Spleen (tissue), 7 donors: Measurements from ENCODE around the gene LCA5L.
A peak's percentile ranks its signal among the peaks of the same experiment; 100 is the strongest.

Experiments
- CTCF ChIP-seq, 11 experiments: fragments of 200-600 bp in 7 of 11; fragments of 450-650 bp in 4 of 11; sonication (generic) in 4 of 11; IDR thresholded peaks in 8 of 11; conservative IDR thresholded peaks in 3 of 11; 1 replicate in 7 of 11; 2 replicates in 4 of 11; pipeline versions ENCODE4 v1.4.0 to v1.8.0; 2016 to 2021; ENCODE audit warnings: antibody characterized with exemption in 11 of 11, inconsistent platforms in 4 of 11, mild to moderate bottlenecking in 1 of 11
- POLR2AphosphoS5 ChIP-seq, 3 donors: sonication (generic); formaldehyde crosslinking; IDR thresholded peaks; one replicate each; pipeline ENCODE4 v1.5.1; 2017; ENCODE audit warnings: antibody characterized with exemption in 3 of 3
- donor health status: DM: no; HTN: no; CAD: no; lungs with moderate emphysema.
- donor health status: DM: no; HTN: no; CAD: no.
- donor health status: DM: no; HTN: no; CAD: no.

GRCh38 chr21:39387461-39388037 is 58.0 kb downstream of the LCA5L start:
- TF ChIP-seq CTCF (IDR thresholded peaks at IDR 0.05 in 8 of 11, conservative IDR thresholded peaks at IDR 0.05 in 3 of 11) (no peak), POLR2AphosphoS5 (IDR thresholded peaks at IDR 0.05) (peak in 2 of 3 donors; percentile 64 to 71)
